BLaER1 treated with 17β-estradiol and CSF1 and Interleukin-3, amounts not matched to agents 10 nM and 100 nM (cell line): ENCODE data around the gene C18orf54.

ENCODE experiments used
- H3K27ac ChIP-seq, 11 experiments: shearing (Covaris generic); formaldehyde crosslinking; 2 replicates each; pipeline ENCODE4 v1.8.1; 2022
- H3K27me3 ChIP-seq, 11 experiments: shearing (Covaris generic); formaldehyde crosslinking; 2 replicates each; pipeline ENCODE4 v1.8.1; 2022
- H3K36me3 ChIP-seq, 11 experiments: shearing (Covaris generic); formaldehyde crosslinking; 2 replicates each; pipeline ENCODE4 v1.8.1; 2022
- H3K4me1 ChIP-seq, 10 experiments: shearing (Covaris generic); formaldehyde crosslinking; 2 replicates each; pipeline ENCODE4 v1.8.1; 2022
- H3K4me2 ChIP-seq, 11 experiments: shearing (Covaris generic); formaldehyde crosslinking; 2 replicates each; pipeline ENCODE4 v1.8.1; 2022
- H3K4me3 ChIP-seq, 10 experiments: shearing (Covaris generic); formaldehyde crosslinking; 2 replicates each; pipeline ENCODE4 v1.8.1; 2022
- H3K9ac ChIP-seq, 11 experiments: shearing (Covaris generic); formaldehyde crosslinking; 2 replicates each; pipeline ENCODE4 v1.8.1; 2022
- H3K9me3 ChIP-seq, 11 experiments: shearing (Covaris generic); formaldehyde crosslinking; replicated peaks in 1 of 11; 2 replicates each; pipeline ENCODE4 v1.8.1; 2022
- H4K20me1 ChIP-seq, 11 experiments: shearing (Covaris generic); formaldehyde crosslinking; 2 replicates each; pipeline ENCODE4 v1.8.1; 2022
- Cebpa-rat ChIP-seq, 11 experiments: shearing (Covaris generic); IDR thresholded peaks; 2 replicates each; pipeline ENCODE4 v1.8.1; 2022

The C18orf54 gene

DNA sequence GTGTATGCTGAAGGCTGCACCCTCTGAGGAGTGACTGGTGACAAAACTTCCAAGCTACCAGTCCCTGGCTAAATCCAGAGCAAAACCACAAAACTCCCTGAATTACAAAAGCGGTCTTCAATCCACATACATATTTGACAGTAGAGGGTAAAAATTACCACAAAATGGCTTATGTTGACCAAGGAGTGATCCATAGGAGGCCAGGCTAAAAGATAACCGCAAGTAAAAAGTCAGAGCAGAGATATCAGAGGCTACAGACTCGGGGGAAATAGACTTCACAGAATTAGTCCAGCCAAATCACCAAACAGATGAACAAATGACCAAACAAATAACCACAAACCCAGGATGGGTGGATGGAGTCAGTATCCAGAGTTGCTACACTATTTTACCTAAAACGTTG is 19.5 kb upstream of the C18orf54 start:
- H3K27ac ChIP-seq: no peak overlapping the region
- TF ChIP-seq Cebpa-rat (IDR thresholded peaks at IDR 0.05): no peak
- no peaks in the 10 kb centered on the region for H4K20me1 ChIP-seq
- H3K36me3 ChIP-seq: no peaks in the 10 kb centered on the region
- no peaks in the 10 kb centered on the region for H3K4me1 ChIP-seq
- no peaks in the 10 kb centered on the region for H3K27me3 ChIP-seq
- H3K9me3 ChIP-seq: peaks cover 16 to 37% (median 27%) of the 10 kb centered on the region in 11 experiments; a peak in 19 of 22 replicates
- no peak overlapping the region for H3K4me3 ChIP-seq
- no peak overlapping the region for H3K9ac ChIP-seq
- H3K4me2 ChIP-seq: no peak overlapping the region

DNA sequence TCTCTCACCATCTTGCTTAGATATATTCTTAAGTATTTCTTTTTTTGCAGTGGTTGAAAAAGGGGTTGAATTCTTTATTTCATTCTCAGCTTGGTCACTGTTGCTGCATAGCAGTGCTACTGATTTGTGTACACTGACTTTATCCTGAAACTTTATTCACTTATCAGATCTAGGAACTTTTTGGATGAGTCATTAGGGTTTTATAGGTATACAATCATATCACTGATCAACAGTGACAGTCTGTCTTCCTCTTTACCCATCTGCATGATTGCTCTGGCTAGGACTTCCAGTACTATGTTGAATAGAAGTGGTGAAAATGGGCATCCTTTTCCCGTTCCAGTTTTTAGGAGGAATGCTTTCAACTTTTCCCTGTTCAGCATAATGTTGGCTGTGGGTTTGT is 6.5 kb upstream of the C18orf54 start:
- Histone ChIP-seq H4K20me1 (no peaks in the 10 kb centered on the region), H3K4me1 (no peaks in the 10 kb centered on the region), H3K36me3 (no peaks in the 10 kb centered on the region), H3K27ac (no peak overlapping the region), H3K27me3 (no peaks in the 10 kb centered on the region), H3K9me3 (0 out of 22 replicates have a peak, but pooled peaks cover 0 to 3% (median 0%) of the 10 kb centered on the region in 11 experiments), H3K4me2 (no peak overlapping the region), H3K9ac (no peak overlapping the region), H3K4me3 (no peak overlapping the region)
- no peak for TF ChIP-seq Cebpa-rat (IDR thresholded peaks at IDR 0.05)

DNA sequence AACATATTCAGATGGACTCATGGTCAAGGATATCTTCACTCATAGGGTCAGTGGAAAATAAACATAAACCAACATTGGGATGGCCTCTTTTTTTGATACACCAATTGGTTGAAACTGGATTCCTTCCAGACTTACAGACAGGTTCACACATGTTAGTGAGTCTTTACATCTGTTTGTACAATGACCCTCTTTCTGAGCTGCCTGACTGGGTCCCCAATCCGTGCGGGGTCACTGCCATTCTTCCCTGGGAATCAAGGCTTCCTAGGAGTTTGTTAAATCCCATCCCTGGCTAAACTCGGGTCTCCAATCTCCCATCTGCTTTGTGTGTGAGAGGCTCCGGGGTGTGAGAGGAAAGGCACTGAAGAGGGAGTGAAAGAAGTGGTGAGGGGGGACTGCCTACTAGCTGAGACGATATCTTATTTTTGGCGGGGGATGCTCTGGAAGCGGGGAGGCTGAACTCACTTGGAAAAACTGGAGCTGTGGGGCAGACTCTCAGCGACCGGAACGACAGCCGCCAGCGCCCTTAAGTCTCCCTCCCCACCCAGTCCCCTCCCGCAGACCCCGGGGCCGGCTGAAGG is 535 bp upstream of the C18orf54 start:
- Histone ChIP-seq H3K36me3 (peaks cover 4 to 17% (median 11%) of the 10 kb centered on the region in 11 experiments; a peak in 19 of 22 replicates), H3K9ac (peak overlapping the region; percentile 84 to 95 (median 92)), H4K20me1 (no peaks in the 10 kb centered on the region)

DNA sequence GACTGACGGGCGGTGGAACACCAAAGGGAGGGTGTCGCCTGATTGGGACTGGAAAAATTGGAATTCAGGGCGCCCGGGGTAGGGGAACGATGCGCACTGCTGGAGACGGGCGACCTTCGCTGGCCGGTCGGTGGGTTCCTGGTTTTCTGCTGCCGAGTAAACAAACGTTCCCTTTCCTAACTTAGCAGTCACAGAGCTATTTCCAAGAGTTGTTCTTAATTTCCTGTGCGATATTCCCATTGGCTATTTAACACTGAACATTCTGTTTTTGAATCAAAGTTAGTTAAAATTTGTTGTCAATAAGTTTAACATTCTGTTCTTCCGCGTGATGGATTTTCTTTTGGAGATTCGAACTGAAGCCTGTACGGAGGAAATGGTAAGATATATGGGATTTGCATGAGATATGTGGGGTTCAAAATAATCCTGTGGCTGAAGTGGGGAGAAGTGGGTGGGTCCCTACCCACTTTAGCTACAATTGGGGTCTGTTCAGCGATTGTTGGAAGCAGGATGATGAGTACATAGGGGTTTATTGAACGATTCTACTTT is 862 bp downstream of the C18orf54 start:
- Histone ChIP-seq H3K9me3 (no peaks in the 10 kb centered on the region), H4K20me1 (no peaks in the 10 kb centered on the region), H3K4me1 (peaks cover 12 to 20% (median 18%) of the 10 kb centered on the region in 10 experiments; a peak in 18 of 20 replicates), H3K4me3 (peak overlapping the region; percentile 76 to 95 (median 89)), H3K4me2 (peak overlapping the region; percentile 74 to 93 (median 82)), H3K9ac (peak overlapping the region; percentile 84 to 95 (median 92)), H3K27ac (peak overlapping the region; percentile 58 to 96 (median 89)), H3K27me3 (no peaks in the 10 kb centered on the region), H3K36me3 (peaks cover 4 to 22% (median 12%) of the 10 kb centered on the region in 11 experiments; a peak in 19 of 22 replicates)
- TF ChIP-seq Cebpa-rat (IDR thresholded peaks at IDR 0.05): no peak

More for the DNA sequence above, 535 bp upstream of the C18orf54 start:
- H3K27me3 ChIP-seq: no peaks in the 10 kb centered on the region
- TF ChIP-seq Cebpa-rat (IDR thresholded peaks at IDR 0.05): no peak
- H3K4me1 ChIP-seq: peaks cover 12 to 20% (median 18%) of the 10 kb centered on the region in 10 experiments; a peak in 18 of 20 replicates
- peak overlapping the region; percentile 67 to 93 (median 82) for H3K4me2 ChIP-seq
- 0 out of 22 replicates have a peak, but pooled peaks cover 0 to 3% (median 0%) of the 10 kb centered on the region in 11 experiments for H3K9me3 ChIP-seq
- peak overlapping the region in 10 of 11 experiments; percentile 86 to 96 (median 90); a peak in 20 of 22 replicates for H3K27ac ChIP-seq
- H3K4me3 ChIP-seq: peak overlapping the region; percentile 76 to 95 (median 89)

DNA sequence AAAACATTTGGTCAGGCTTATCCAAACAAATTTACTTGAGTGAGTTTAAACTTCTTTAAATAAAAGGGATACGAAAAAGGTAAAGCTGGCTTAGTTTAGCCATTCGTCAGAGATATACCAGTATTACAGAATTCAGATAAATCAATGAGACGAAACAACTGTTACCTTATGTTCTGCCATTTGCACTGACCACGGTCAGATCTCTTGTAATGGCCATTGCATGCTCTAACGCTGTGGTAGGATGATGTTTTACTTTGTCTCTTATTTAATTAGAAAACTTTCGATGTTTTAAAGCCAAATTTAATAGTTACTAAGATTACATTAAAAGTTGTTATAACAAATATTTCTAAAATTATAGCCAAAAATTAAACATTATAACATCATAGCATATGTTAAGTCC is 1.5 kb downstream of the C18orf54 start:
- no peak for TF ChIP-seq Cebpa-rat (IDR thresholded peaks at IDR 0.05)
- Histone ChIP-seq H3K9ac (peak overlapping the region in 9 of 11 experiments; percentile 84 to 95 (median 92); a peak in 14 of 22 replicates), H3K4me3 (peak overlapping the region; percentile 76 to 95 (median 89); a peak in 19 of 20 replicates), H3K9me3 (no peaks in the 10 kb centered on the region), H4K20me1 (no peaks in the 10 kb centered on the region), H3K36me3 (peaks cover 4 to 24% (median 12%) of the 10 kb centered on the region in 11 experiments; a peak in 19 of 22 replicates), H3K4me1 (peaks cover 12 to 20% (median 18%) of the 10 kb centered on the region in 10 experiments; a peak in 18 of 20 replicates), H3K4me2 (peak overlapping the region; percentile 74 to 93 (median 82); a peak in 21 of 22 replicates), H3K27ac (peak overlapping the region in 1 of 11 experiments; percentile 92; a peak in 3 of 22 replicates), H3K27me3 (no peaks in the 10 kb centered on the region)

DNA sequence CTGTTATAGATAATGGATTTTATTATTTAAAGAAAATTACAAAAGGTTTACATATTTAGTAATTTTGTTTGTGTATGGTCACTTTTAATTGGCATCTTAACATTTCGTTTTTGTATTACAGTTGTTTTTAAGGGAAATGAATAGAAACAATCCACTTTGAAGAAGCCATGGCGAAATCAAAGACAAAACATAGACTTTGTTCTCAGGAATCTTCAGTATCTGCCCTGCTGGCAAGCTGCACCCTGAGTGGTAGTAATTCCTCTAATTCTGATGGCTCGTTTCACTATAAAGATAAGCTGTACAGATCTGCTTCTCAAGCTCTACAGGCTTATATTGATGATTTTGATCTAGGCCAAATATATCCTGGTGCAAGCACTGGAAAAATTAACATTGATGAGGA is 2.7 kb downstream of the C18orf54 start:
- Histone ChIP-seq H3K36me3 (peaks cover 4 to 34% (median 12%) of the 10 kb centered on the region in 11 experiments; a peak in 19 of 22 replicates), H3K4me1 (peaks cover 12 to 20% (median 18%) of the 10 kb centered on the region in 10 experiments; a peak in 18 of 20 replicates), H3K4me2 (no peak overlapping the region; a peak in 1 of 22 replicates), H3K27ac (no peak overlapping the region), H3K9ac (no peak overlapping the region), H3K9me3 (no peaks in the 10 kb centered on the region), H3K4me3 (no peak overlapping the region), H4K20me1 (no peaks in the 10 kb centered on the region), H3K27me3 (no peaks in the 10 kb centered on the region)
- TF ChIP-seq Cebpa-rat (IDR thresholded peaks at IDR 0.05): no peak

DNA sequence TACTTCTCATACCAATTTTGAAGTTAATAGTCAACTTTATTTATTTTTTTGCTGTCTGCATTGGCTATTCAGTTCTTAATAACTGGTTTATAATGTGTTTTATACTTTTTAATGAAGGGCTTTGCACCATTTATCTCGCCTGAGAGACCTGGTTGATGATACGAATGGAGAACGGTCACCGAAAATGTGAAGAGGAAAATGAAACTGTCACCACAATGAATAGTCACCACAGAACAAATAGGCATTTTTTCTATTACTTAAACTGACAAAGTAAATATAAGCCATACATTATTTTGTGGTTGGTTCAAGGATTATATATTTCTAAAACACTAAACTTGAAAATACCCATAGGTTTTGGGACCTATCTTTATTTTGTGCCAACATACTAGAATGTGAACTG is 20.4 kb downstream of the C18orf54 start:
- no peak for TF ChIP-seq Cebpa-rat (IDR thresholded peaks at IDR 0.05)
- Histone ChIP-seq H3K9ac (no peak overlapping the region), H3K4me2 (no peak overlapping the region), H3K36me3 (peaks cover 12 to 51% (median 25%) of the 10 kb centered on the region in 11 experiments; a peak in 18 of 22 replicates), H3K4me3 (no peak overlapping the region), H3K4me1 (no peaks in the 10 kb centered on the region), H4K20me1 (no peaks in the 10 kb centered on the region), H3K9me3 (no peaks in the 10 kb centered on the region), H3K27me3 (no peaks in the 10 kb centered on the region), H3K27ac (no peak overlapping the region)

DNA sequence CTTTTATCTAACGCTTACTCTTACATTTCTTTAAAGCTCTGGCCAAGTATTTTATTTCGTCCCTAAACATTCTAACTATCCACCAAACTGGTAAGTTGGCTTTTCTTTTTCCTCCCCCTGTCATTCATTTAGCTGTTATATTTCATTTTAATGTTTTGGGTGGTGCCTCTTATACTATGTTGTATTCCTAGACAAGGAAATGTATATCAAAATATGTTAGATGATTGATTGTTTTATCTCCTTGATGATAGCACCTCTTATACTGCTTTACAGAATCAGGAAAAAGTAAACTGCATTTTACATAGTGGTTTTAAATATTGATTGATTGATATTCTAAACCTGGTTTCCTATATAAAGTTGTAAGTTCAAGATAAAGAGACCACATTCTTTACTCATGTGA is 23.9 kb downstream of the C18orf54 start:
- Histone ChIP-seq H3K36me3 (peaks cover 5 to 31% (median 13%) of the 10 kb centered on the region in 11 experiments; a peak in 15 of 22 replicates), H3K4me1 (no peaks in the 10 kb centered on the region), H3K4me3 (no peak overlapping the region), H3K27me3 (no peaks in the 10 kb centered on the region), H3K27ac (no peak overlapping the region), H3K9me3 (no peaks in the 10 kb centered on the region), H3K4me2 (no peak overlapping the region), H4K20me1 (no peaks in the 10 kb centered on the region), H3K9ac (no peak overlapping the region)
- TF ChIP-seq Cebpa-rat (IDR thresholded peaks at IDR 0.05): no peak

DNA sequence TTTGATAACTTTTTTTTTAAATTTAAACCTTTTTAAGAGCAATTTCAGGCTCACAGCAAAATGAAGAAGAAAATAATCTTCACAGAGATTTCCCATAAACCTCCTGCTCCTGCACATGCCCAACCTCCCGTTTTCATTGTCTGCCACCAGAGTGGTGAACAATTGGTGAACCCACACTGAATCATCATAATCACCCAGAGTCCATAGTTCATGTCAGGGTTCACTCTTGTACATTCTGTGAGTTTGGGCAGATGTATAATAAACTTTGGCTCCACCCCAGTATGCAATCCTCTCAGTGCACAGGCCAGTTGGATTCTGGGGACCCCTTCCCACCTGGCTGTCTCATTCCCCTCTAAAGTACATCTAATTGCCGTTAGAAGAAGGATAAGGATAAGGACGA is 24.4 kb downstream of the C18orf54 start:
- TF ChIP-seq Cebpa-rat (IDR thresholded peaks at IDR 0.05): no peak
- Histone ChIP-seq H3K36me3 (peaks cover 5 to 27% (median 13%) of the 10 kb centered on the region in 11 experiments; a peak in 15 of 22 replicates), H4K20me1 (no peaks in the 10 kb centered on the region), H3K4me1 (no peaks in the 10 kb centered on the region), H3K9me3 (peaks cover 0 to 3% (median 0%) of the 10 kb centered on the region in 11 experiments; a peak in 1 of 22 replicates), H3K9ac (no peak overlapping the region), H3K4me2 (no peak overlapping the region), H3K27ac (no peak overlapping the region), H3K27me3 (no peaks in the 10 kb centered on the region), H3K4me3 (no peak overlapping the region)
